Measurements from ENCODE around the gene GBF1. TPM values are rescaled to one million over a fixed set of nuclear protein-coding genes. Genes with fewer than 3 reads are reported as not detected.

Gene GBF1
- total RNA-seq, 2 donors from 2014 or later = 63.2 to 65.3 TPM

DNA sequence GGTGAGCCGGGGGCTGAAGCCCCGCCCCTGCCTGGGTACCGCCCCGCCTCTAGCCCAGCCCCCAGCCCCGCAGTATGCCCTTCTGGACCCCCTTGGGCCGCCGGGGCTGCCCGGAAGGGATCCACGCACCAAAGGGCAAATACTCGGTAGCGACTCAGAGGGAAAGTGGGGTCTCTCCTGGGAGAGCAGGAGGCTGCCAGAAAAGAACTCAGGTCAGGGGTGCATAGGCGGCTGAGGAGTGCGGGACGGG is 176.1 kb downstream of the GBF1 start:
- H3K4me1 Mint-ChIP-seq (ENCODE audit: low read depth in 2 of 2) = peaks cover 20 to 31% of the 10 kb centered on the region in 2 donors
- H3K4me3 Mint-ChIP-seq = peak overlapping the region; percentile 98
- no peak for DNase-seq (ENCODE audit: low spot score)
- no peaks in the 10 kb centered on the region for H3K9me3 Mint-ChIP-seq
- no peak for ATAC-seq
- no peaks in the 10 kb centered on the region for H3K36me3 Mint-ChIP-seq
- H3K27ac Mint-ChIP-seq = peak overlapping the region; percentile 91 to 99
- H3K27me3 Mint-ChIP-seq = peaks cover 9 to 15% of the 10 kb centered on the region in 2 donors

DNA sequence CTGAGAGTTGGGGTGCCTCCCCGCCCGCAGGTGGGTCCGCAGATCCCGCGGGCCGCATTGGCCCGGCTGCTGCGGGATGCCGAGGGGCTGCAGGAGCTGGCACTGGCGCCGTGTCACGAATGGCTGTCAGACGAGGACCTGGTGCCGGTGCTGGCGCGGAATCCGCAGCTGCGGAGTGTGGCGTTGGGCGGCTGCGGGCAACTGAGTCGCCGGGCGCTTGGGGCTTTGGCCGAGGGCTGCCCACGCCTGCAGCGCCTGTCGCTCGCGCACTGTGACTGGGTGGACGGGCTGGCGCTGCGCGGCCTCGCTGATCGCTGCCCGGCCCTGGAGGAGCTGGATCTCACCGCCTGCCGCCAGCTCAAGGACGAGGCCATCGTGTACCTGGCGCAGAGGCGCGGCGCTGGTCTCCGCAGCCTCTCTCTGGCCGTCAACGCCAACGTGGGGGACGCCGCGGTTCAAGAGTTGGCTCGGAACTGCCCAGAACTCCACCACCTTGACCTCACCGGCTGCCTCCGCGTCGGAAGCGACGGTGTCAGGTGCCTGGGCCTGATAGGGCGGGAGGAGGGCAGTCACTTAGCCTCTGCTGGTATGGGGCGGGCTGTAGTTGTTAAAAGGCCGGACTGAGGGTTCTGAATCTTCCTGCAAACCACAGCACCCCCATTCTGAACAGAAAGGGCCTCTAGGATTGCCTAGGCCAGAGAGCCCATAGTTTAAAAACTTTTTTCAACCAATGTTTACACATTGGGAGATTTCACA is 176.6 kb downstream of the GBF1 start:
- no peak for DNase-seq (ENCODE audit: low spot score)
- H3K36me3 Mint-ChIP-seq = no peaks in the 10 kb centered on the region
- peaks cover 9 to 15% of the 10 kb centered on the region in 2 donors for H3K27me3 Mint-ChIP-seq
- peak overlapping the region; percentile 62 to 91 for H3K27ac Mint-ChIP-seq
- H3K9me3 Mint-ChIP-seq = no peaks in the 10 kb centered on the region
- peak; percentile 1 to 6 for ATAC-seq
- peak overlapping the region; percentile 98 for H3K4me3 Mint-ChIP-seq
- H3K4me1 Mint-ChIP-seq (ENCODE audit: low read depth in 2 of 2) = peaks cover 24 to 31% of the 10 kb centered on the region in 2 donors

DNA sequence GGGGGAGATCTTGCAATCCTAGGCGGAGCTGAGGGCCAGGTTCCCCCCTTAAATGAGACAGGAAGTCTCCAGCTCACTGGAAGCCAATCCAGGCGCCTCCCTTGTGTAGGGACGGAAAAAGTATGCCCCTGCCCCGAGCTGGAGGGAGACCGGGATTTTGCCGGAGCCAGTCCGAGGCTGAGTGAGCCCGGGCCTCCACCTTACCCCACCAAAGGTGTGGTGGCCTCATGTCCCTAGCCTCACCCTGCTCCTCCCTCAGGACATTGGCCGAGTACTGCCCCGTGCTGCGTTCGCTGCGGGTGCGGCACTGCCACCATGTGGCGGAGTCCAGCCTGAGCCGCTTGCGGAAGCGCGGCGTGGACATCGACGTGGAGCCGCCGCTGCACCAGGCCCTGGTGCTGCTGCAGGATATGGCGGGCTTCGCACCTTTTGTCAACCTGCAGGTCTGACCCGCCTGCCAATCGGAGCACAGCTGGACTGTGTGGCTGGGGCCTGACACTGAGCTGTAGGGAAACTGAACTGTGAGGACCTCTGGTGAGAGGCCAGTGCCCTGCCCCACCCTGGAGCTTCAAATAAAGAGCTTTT is 177.3 kb downstream of the GBF1 start:
- Mint-ChIP-seq H3K27me3 (peaks cover 4 to 8% of the 10 kb centered on the region in 2 donors), H3K9me3 (no peaks in the 10 kb centered on the region), H3K4me3 (peak overlapping the region; percentile 98), H3K27ac (peak overlapping the region; percentile 62 to 91), H3K4me1 (ENCODE audit: low read depth in 2 of 2) (peaks cover 30 to 38% of the 10 kb centered on the region in 2 donors), H3K36me3 (no peaks in the 10 kb centered on the region)
- ATAC-seq (peak; percentile 47 to 71), DNase-seq (ENCODE audit: low spot score) (peak; percentile 88)

- Mint-ChIP-seq H3K27me3 (no peaks in the 10 kb centered on the region), H3K36me3 (no peaks in the 10 kb centered on the region), H3K4me1 (ENCODE audit: low read depth in 2 of 2) (peaks cover 30 to 36% of the 10 kb centered on the region in 2 donors), H3K4me3 (peak overlapping the region; percentile 98), H3K9me3 (no peaks in the 10 kb centered on the region), H3K27ac (peak overlapping the region in 1 of 2 donors; percentile 91)
- no peak for ATAC-seq
- DNase-seq (ENCODE audit: low spot score) = no peak
These were observed 178.1 kb downstream of the GBF1 start for GRCh38 chr10:102423372-102423968.

DNA sequence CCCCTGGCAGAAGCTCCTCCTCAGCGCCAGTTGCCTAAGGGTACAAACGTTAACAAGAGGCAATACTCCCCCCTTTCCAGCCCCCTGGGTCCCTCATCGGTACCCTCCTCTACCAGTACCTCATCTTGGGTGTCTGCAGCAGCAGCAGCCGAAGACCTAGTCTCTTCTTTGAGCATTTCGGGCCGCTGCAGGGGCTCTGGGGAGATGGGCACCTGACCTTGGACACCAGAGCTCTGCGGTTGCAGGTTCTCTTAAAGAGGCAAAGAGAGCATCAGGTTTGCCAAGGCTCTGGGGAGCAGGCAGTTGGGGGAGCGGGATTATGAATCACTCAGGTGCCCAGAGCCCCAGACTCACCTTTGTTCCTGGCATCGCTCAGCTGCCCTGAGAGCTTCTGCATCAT is 178.8 kb downstream of the GBF1 start:
- Mint-ChIP-seq H3K36me3 (no peaks in the 10 kb centered on the region), H3K27me3 (no peaks in the 10 kb centered on the region), H3K4me1 (ENCODE audit: low read depth in 2 of 2) (peaks cover 30 to 32% of the 10 kb centered on the region in 2 donors), H3K4me3 (no peak overlapping the region), H3K9me3 (no peaks in the 10 kb centered on the region), H3K27ac (no peak overlapping the region)
- ATAC-seq (no peak), DNase-seq (ENCODE audit: low spot score) (no peak)

GRCh38 chr10:102424916-102425315 is 179.6 kb downstream of the GBF1 start:
- peaks cover 25 to 30% of the 10 kb centered on the region in 2 donors for H3K4me1 Mint-ChIP-seq (ENCODE audit: low read depth in 2 of 2)
- ATAC-seq = no peak
- DNase-seq (ENCODE audit: low spot score) = no peak
- no peaks in the 10 kb centered on the region for H3K36me3 Mint-ChIP-seq
- H3K27ac Mint-ChIP-seq = no peak overlapping the region
- no peaks in the 10 kb centered on the region for H3K9me3 Mint-ChIP-seq
- no peak overlapping the region for H3K4me3 Mint-ChIP-seq
- no peaks in the 10 kb centered on the region for H3K27me3 Mint-ChIP-seq

GRCh38 chr10:102425444-102425843 is 180.1 kb downstream of the GBF1 start:
- Mint-ChIP-seq H3K27me3 (no peaks in the 10 kb centered on the region), H3K27ac (peak overlapping the region in 1 of 2 donors; percentile 59), H3K4me1 (ENCODE audit: low read depth in 2 of 2) (peaks cover 21 to 28% of the 10 kb centered on the region in 2 donors), H3K4me3 (no peak overlapping the region), H3K9me3 (no peaks in the 10 kb centered on the region), H3K36me3 (no peaks in the 10 kb centered on the region)
- ATAC-seq = no peak
- no peak for DNase-seq (ENCODE audit: low spot score)

DNA sequence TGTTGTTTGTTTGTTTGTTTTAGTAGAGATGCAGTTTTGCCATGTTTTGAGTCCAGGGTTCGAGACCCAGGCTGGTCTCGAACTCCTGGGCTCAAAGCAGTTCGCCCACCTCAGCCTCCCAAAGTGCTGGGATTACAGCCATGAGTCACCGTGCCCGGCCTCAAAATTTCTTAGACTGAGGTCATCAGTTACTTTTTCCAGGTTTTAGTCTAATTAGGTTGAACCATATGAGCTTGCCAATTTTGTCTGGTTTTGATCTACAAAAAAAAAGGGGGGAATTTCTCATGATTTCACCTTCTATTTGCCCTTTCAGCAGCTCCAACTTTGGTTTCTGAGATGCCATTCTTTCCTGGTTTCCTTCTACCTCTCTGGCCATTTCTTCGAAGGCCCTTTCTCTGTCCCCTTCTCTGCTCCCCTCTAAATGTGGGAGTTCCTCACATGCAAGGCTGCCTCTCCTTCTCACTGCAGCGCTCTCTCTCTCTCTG is 181.5 kb downstream of the GBF1 start:
- H3K27ac Mint-ChIP-seq = no peak overlapping the region
- ATAC-seq (no peak), DNase-seq (ENCODE audit: low spot score) (no peak)
- H3K4me1 Mint-ChIP-seq (ENCODE audit: low read depth in 2 of 2) = peaks cover 20 to 29% of the 10 kb centered on the region in 2 donors
- H3K27me3 Mint-ChIP-seq = no peaks in the 10 kb centered on the region
- no peaks in the 10 kb centered on the region for H3K9me3 Mint-ChIP-seq
- H3K4me3 Mint-ChIP-seq = no peak overlapping the region
- no peaks in the 10 kb centered on the region for H3K36me3 Mint-ChIP-seq

DNA sequence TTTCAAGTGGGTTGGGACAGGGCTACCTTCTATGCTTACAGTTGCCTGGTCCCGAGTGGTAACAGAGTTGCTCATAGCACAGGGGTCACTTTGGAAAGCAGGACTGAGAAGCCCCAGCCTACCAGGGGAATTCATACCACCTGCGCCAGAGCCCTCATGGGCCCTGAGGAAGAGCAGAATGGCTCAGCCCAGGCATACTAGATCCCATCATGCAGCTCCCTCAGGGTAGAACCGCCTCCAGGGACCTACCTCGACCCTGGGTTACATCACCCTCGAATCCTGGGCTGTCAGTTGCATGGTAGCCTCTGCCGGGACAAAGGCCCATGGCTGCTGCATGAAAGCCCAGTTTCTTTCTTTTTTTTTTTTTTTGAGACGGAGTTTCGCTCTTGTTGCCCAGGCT is 184.1 kb downstream of the GBF1 start:
- H3K4me1 Mint-ChIP-seq (ENCODE audit: low read depth in 2 of 2) = peaks cover 33 to 47% of the 10 kb centered on the region in 2 donors
- DNase-seq (ENCODE audit: low spot score) (no peak), ATAC-seq (no peak)
- no peaks in the 10 kb centered on the region for H3K9me3 Mint-ChIP-seq
- H3K36me3 Mint-ChIP-seq = no peaks in the 10 kb centered on the region
- H3K4me3 Mint-ChIP-seq = no peak overlapping the region
- no peaks in the 10 kb centered on the region for H3K27me3 Mint-ChIP-seq
- no peak overlapping the region for H3K27ac Mint-ChIP-seq

DNA sequence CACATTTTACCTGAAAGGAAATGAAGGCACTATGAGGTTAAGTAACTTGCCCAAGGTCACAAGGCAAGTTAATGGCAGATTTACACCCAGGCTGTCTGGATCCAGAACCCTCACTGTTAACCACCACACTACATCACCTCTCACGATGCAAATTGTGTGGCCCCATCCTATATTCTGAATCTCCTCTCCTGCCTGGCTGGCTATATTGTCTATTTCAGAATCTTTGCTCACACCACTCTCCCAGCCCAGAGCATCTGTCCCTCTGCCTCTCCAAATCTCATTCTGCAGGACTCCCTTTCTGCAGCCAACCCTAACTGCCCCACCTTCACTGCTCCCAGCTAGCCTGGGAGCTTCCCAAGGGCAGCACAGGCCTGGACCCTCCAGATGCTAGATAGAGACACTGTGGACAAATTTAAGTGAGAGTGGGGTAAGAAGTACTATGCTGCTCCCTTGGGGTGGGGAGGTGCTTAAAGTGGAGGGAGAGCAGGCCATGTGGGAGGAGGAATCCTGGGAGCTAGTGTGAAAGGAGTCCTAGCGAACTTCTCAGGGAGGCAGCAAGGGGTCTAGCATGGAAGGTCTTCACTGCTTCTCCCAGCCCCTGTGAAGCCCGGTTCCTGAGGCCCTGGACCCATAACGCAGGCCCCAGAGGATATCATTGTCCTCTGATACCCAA is 186.3 kb downstream of the GBF1 start:
- Mint-ChIP-seq H3K9me3 (no peaks in the 10 kb centered on the region), H3K27me3 (no peaks in the 10 kb centered on the region), H3K36me3 (no peaks in the 10 kb centered on the region), H3K4me3 (peak overlapping the region; percentile 96), H3K4me1 (ENCODE audit: low read depth in 2 of 2) (peaks cover 41 to 58% of the 10 kb centered on the region in 2 donors), H3K27ac (peak overlapping the region; percentile 90 to 92)
- DNase-seq (ENCODE audit: low spot score) (no peak), ATAC-seq (no peak)

Other genes starting within 250 kb of the GBF1 start
- 10 to 100 TPM; 36.5 to 39.3 TPM for gene ARMH3, start 189.4 kb upstream of the GBF1 start, total RNA-seq
- gene HPS6, start 180.2 kb upstream of the GBF1 start, total RNA-seq = 10 to 100 TPM; 25.0 to 28.6 TPM
- gene LDB1, start 125.2 kb upstream of the GBF1 start, total RNA-seq = 10 to 100 TPM; 61.8 to 87.9 TPM
- gene PPRC1, start 112.5 kb upstream of the GBF1 start, total RNA-seq = 100 to 1,000 TPM in 1 of 2 donors, 10 to 100 TPM in 1; 56.3 to 134 TPM
- 100 to 1,000 TPM in 1 of 2 donors, 10 to 100 TPM in 1; 98.9 to 172 TPM for gene NOLC1, start 93.1 kb upstream of the GBF1 start, total RNA-seq
- gene ELOVL3, start 19.2 kb upstream of the GBF1 start, total RNA-seq = not detected
- gene PITX3, start 4.0 kb upstream of the GBF1 start, total RNA-seq = not detected
- 100 to 1,000 TPM; 370 to 522 TPM for gene NFKB2, start 150.2 kb downstream of the GBF1 start, total RNA-seq
- 1 to 10 TPM; 2.3 to 7.6 TPM for gene PSD, start 173.3 kb downstream of the GBF1 start, total RNA-seq
- 10 to 100 TPM; 22.0 to 23.7 TPM for gene FBXL15, start 175.3 kb downstream of the GBF1 start, total RNA-seq
- 10 to 100 TPM; 39.8 to 58.5 TPM for gene CUEDC2, start 187.0 kb downstream of the GBF1 start, total RNA-seq
- under 1 TPM in 1 of 2 donors, not detected in 1; 0.98 TPM for gene C10orf95, start 206.0 kb downstream of the GBF1 start, total RNA-seq